ENCODE results near the gene GATAD2A.

Gene GATAD2A

DNA sequence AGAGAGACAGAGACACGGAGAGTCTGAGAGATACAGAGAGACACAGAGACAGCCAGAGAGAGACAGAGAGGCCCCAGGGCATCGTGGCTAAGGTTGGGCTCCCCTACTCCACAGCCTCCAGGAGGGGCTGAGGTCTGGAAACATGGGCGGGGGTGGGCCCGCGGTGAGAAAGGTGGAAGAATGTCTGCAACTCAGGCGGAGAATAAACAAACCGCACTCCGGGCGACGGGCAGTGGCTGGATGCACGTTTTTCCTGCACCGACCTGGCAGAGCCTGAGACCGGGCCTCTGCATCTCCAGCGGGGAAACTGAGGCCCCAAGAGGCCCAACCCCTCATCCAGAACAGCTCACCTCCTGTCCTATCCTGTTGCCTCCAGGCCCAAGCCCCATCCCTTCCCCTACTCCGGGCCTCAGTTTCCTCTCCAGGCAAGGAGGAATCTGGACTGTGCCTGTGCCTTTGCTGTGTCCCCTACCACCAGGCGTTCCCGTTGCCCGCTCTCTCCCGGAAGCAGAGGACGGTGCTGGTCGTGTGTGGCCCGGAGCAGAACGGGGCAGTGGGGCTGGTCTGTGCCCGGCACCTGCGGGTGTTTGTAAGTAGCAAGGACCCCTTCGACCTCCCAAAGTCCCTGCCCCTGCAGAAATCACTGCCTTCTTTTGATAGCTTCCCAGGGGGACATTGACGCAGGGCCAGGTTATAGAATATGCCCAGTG, 129.2 kb downstream of the GATAD2A start:
- H3K4me3 ChIP-seq (ENCODE audit: low read length), result no peak overlapping the region
- no peaks in the 10 kb centered on the region for H3K9me3 ChIP-seq (ENCODE audit: control insufficient read depth, low read length)
- no peaks in the 10 kb centered on the region for H3K36me3 ChIP-seq (ENCODE audit: control insufficient read depth, insufficient read depth, low read length)
- no peak overlapping the region for H3K9ac ChIP-seq (ENCODE audit: low read length)
- peaks cover 34% of the 10 kb centered on the region for H3K27me3 ChIP-seq (ENCODE audit: control insufficient read depth, insufficient read depth, low read length)
- peaks cover 19% of the 10 kb centered on the region for H3K4me1 ChIP-seq (ENCODE audit: control insufficient read depth, insufficient read depth, low read length)

GRCh38 chr19:19535311-19536191, 130.1 kb downstream of the GATAD2A start:
- Histone ChIP-seq H3K9ac (ENCODE audit: low read length) (no peak overlapping the region), H3K36me3 (ENCODE audit: control insufficient read depth, insufficient read depth, low read length) (no peaks in the 10 kb centered on the region), H3K27me3 (ENCODE audit: control insufficient read depth, insufficient read depth, low read length) (peaks cover 40% of the 10 kb centered on the region), H3K4me1 (ENCODE audit: control insufficient read depth, insufficient read depth, low read length) (peaks cover 20% of the 10 kb centered on the region), H3K9me3 (ENCODE audit: control insufficient read depth, low read length) (no peaks in the 10 kb centered on the region), H3K4me3 (ENCODE audit: low read length) (no peak overlapping the region)

DNA sequence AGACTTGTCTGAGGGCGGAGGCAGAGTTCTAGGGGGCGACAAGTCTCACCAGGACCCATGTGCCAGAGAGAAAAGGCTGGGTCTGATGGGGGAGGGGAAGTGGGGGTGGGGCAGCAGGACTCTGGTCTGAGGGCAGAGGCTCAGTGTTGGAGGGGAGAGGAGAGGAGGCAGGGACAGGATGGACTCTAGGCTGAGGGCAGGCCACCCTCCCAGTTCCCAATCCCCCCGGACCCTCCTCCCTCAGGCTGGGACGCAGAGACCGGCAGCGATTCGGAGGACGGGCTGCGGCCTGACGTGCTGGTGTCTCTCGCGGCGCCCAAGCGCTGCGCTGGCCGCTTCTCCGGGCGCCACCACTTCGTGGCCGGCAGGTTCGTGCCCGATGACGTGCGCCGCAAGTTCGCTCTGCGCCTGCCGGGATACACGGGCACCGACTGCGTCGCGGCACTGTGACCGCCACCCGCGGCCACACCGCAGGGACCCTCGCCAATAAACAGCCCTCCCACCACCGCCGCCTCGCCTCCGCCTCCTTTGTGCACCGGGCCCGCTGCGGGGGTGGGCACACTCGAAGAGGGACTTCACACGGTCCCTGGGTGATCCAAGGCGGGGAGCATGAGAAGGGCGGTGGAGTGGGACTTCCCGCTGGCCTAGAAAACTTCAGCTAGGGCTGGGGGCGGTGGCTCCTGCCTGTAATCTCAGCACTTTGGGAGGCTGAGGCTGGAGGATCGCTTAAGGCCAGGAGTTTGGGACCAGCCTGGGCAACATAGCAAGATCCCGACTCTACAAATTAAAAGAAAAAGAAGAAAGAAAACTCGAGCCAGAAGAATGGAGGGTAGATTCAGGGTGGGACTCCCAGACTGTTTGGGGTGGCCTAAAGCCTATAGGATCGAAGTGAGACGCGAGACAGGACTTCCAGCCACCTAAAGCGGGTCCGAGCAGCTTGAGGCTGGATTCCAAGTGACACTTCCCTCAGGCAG, 131.9 kb downstream of the GATAD2A start:
- no peak overlapping the region for H3K9ac ChIP-seq (ENCODE audit: low read length)
- no peak overlapping the region for H3K4me3 ChIP-seq (ENCODE audit: low read length)
- peaks cover 52% of the 10 kb centered on the region for H3K27me3 ChIP-seq (ENCODE audit: control insufficient read depth, insufficient read depth, low read length)
- no peaks in the 10 kb centered on the region for H3K36me3 ChIP-seq (ENCODE audit: control insufficient read depth, insufficient read depth, low read length)
- peaks cover 25% of the 10 kb centered on the region for H3K4me1 ChIP-seq (ENCODE audit: control insufficient read depth, insufficient read depth, low read length)
- no peaks in the 10 kb centered on the region for H3K9me3 ChIP-seq (ENCODE audit: control insufficient read depth, low read length)

- Histone ChIP-seq H3K36me3 (ENCODE audit: control insufficient read depth, insufficient read depth, low read length) (no peaks in the 10 kb centered on the region), H3K9ac (ENCODE audit: low read length) (no peak within 1 kb of the TSS), H3K4me3 (ENCODE audit: low read length) (no peak within 1 kb of the TSS), H3K9me3 (ENCODE audit: control insufficient read depth, low read length) (no peaks in the 10 kb centered on the region), H3K4me1 (ENCODE audit: control insufficient read depth, insufficient read depth, low read length) (peaks cover 23% of the 10 kb centered on the region), H3K27me3 (ENCODE audit: control insufficient read depth, insufficient read depth, low read length) (peaks cover 56% of the 10 kb centered on the region)
These were observed 132.7 kb downstream of the GATAD2A start, which contains the start of gene CILP2 for GRCh38 chr19:19538061-19538784. Gene CILP2 (plus strand): TSS chr19:19538265. CDS start chr19:19538350, 85 bp downstream.

DNA sequence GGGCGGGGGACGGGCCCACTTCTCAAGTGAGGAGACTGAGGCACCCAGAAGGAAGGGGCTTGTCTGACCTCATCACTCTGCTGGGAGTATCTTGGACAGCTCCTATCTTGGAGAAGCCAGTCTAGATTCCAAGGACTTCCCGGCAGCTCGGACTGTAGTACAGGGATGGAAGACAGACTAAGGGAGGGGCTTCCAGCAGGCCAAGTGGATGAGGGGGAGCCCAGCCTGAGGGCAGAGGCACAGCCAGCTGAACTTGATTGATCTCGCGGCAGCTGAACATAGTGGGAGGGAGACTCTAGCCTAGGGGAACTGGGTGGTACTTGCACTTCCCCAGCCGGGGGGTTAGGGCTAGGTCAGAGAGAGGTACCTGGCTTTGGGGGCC, 133.3 kb downstream of the GATAD2A start:
- H3K36me3 ChIP-seq (ENCODE audit: control insufficient read depth, insufficient read depth, low read length), result no peaks in the 10 kb centered on the region
- H3K9me3 ChIP-seq (ENCODE audit: control insufficient read depth, low read length), result no peaks in the 10 kb centered on the region
- no peak overlapping the region for H3K9ac ChIP-seq (ENCODE audit: low read length)
- H3K27me3 ChIP-seq (ENCODE audit: control insufficient read depth, insufficient read depth, low read length), result peaks cover 58% of the 10 kb centered on the region
- no peak overlapping the region for H3K4me3 ChIP-seq (ENCODE audit: low read length)
- peaks cover 23% of the 10 kb centered on the region for H3K4me1 ChIP-seq (ENCODE audit: control insufficient read depth, insufficient read depth, low read length)

GRCh38 chr19:19539698-19540063, 134.2 kb downstream of the GATAD2A start:
- Histone ChIP-seq H3K4me1 (ENCODE audit: control insufficient read depth, insufficient read depth, low read length) (peaks cover 23% of the 10 kb centered on the region), H3K9me3 (ENCODE audit: control insufficient read depth, low read length) (no peaks in the 10 kb centered on the region), H3K9ac (ENCODE audit: low read length) (no peak overlapping the region), H3K36me3 (ENCODE audit: control insufficient read depth, insufficient read depth, low read length) (no peaks in the 10 kb centered on the region), H3K4me3 (ENCODE audit: low read length) (no peak overlapping the region), H3K27me3 (ENCODE audit: control insufficient read depth, insufficient read depth, low read length) (peaks cover 60% of the 10 kb centered on the region)

GRCh38 chr19:19540064-19540714, 134.7 kb downstream of the GATAD2A start:
- no peaks in the 10 kb centered on the region for H3K9me3 ChIP-seq (ENCODE audit: control insufficient read depth, low read length)
- no peak overlapping the region for H3K9ac ChIP-seq (ENCODE audit: low read length)
- peaks cover 23% of the 10 kb centered on the region for H3K4me1 ChIP-seq (ENCODE audit: control insufficient read depth, insufficient read depth, low read length)
- no peaks in the 10 kb centered on the region for H3K36me3 ChIP-seq (ENCODE audit: control insufficient read depth, insufficient read depth, low read length)
- peaks cover 60% of the 10 kb centered on the region for H3K27me3 ChIP-seq (ENCODE audit: control insufficient read depth, insufficient read depth, low read length)
- H3K4me3 ChIP-seq (ENCODE audit: low read length), result no peak overlapping the region

- peaks cover 23% of the 10 kb centered on the region for H3K4me1 ChIP-seq (ENCODE audit: control insufficient read depth, insufficient read depth, low read length)
- H3K9me3 ChIP-seq (ENCODE audit: control insufficient read depth, low read length), result no peaks in the 10 kb centered on the region
- no peak overlapping the region for H3K4me3 ChIP-seq (ENCODE audit: low read length)
- H3K9ac ChIP-seq (ENCODE audit: low read length), result no peak overlapping the region
- peaks cover 59% of the 10 kb centered on the region for H3K27me3 ChIP-seq (ENCODE audit: control insufficient read depth, insufficient read depth, low read length)
- H3K36me3 ChIP-seq (ENCODE audit: control insufficient read depth, insufficient read depth, low read length), result no peaks in the 10 kb centered on the region
These were observed 135.4 kb downstream of the GATAD2A start for GRCh38 chr19:19540715-19541515.

- Histone ChIP-seq H3K27me3 (ENCODE audit: control insufficient read depth, insufficient read depth, low read length) (peaks cover 63% of the 10 kb centered on the region), H3K9ac (ENCODE audit: low read length) (no peak overlapping the region), H3K9me3 (ENCODE audit: control insufficient read depth, low read length) (no peaks in the 10 kb centered on the region), H3K36me3 (ENCODE audit: control insufficient read depth, insufficient read depth, low read length) (no peaks in the 10 kb centered on the region), H3K4me3 (ENCODE audit: low read length) (no peak overlapping the region), H3K4me1 (ENCODE audit: control insufficient read depth, insufficient read depth, low read length) (peaks cover 23% of the 10 kb centered on the region)
These were observed 136.1 kb downstream of the GATAD2A start for GRCh38 chr19:19541616-19542015.

- H3K27me3 ChIP-seq (ENCODE audit: control insufficient read depth, insufficient read depth, low read length), result peaks cover 63% of the 10 kb centered on the region
These were observed 137.0 kb downstream of the GATAD2A start for GRCh38 chr19:19542507-19542906.

More at GRCh38 chr19:19542507-19542906, 137.0 kb downstream of the GATAD2A start:
- Histone ChIP-seq H3K9me3 (ENCODE audit: control insufficient read depth, low read length) (no peaks in the 10 kb centered on the region), H3K9ac (ENCODE audit: low read length) (no peak overlapping the region), H3K36me3 (ENCODE audit: control insufficient read depth, insufficient read depth, low read length) (no peaks in the 10 kb centered on the region), H3K4me1 (ENCODE audit: control insufficient read depth, insufficient read depth, low read length) (peaks cover 23% of the 10 kb centered on the region), H3K4me3 (ENCODE audit: low read length) (no peak overlapping the region)

Measured in mucosa of stomach (tissue), 1 donor.